Measurements from ENCODE around the gene RIPK4. TPM values are rescaled to one million over a fixed set of nuclear protein-coding genes. Genes with fewer than 3 reads are reported as not detected.

Gene RIPK4
- polyA plus RNA-seq, 1 donor (not counting 4 experiments of a cell fraction or from before 2014, with no cell fraction given), result 18.4 TPM

DNA sequence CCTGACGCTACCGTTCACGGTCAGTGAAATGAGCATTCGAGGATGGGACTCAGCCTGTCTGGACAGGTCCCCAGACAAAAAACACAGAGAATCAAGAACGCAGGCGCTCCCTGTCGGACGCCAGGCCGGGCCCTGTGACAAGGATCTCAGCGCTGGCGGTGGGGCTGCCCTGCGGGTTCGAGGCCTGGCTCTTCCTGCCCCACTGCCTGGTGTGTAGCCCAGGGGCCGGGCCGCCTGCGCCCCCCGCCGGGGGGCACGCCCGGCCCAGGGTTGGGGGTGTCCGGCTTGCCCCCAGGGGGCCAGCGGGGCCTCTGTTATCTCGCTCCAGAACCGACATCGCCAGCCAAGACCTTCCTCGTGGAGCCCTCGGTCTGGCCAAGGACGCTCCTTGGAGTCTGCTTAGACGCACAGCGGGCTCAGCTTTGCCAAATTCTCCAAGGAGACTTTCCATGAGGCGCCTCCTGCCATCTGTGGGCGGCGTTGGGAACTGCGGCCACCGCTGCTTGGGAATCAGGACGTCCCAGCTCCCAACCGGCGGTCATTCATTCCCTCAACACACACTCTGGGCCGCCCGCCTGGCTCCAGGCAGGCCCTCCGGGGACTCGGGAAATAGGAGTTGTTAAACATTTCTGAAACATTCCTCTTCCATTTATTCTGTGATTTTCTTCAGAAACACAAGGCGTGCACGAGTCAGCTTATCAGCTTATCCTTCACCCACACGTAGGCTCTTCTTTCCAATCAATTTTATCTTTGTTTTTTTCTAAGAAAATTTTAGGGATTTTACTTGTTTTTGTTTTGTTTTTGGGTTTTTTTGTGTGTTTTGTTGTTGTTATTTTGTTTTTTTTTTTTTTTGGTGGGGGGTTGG lies 11.3 kb upstream of the RIPK4 start:
- FAIRE-seq (peak; percentile 59), DNase-seq (ENCODE audit: low read depth, low spot score) (no peak)
- Histone ChIP-seq H3K36me3 (ENCODE audit: control insufficient read depth in 2 of 2, extremely low read depth in 1 of 2, insufficient read depth in 2 of 2, low read length in 2 of 2) (no peaks in the 10 kb centered on the region), H3K27ac (ENCODE audit: control insufficient read depth, insufficient read depth, low read length) (peak overlapping the region; percentile 72), H2AFZ (ENCODE audit: control insufficient read depth, low read length) (peak overlapping the region; percentile 16), H3K27me3 (ENCODE audit: control insufficient read depth, extremely low read depth, insufficient read depth, low read length) (no peaks in the 10 kb centered on the region), H3K9me3 (ENCODE audit: control insufficient read depth, low read depth, low read length) (no peaks in the 10 kb centered on the region), H3K4me3 (ENCODE audit: control insufficient read depth in 2 of 3, extremely low read depth in 1 of 3, insufficient read depth in 2 of 3, low read depth in 1 of 3, low read length in 3 of 3) (no peak overlapping the region), H3K79me2 (ENCODE audit: control insufficient read depth, insufficient read depth, low read length) (no peaks in the 10 kb centered on the region), H3K9ac (ENCODE audit: control insufficient read depth, extremely low read depth, insufficient read depth, low read length) (peak overlapping the region; percentile 55), H3K4me1 (ENCODE audit: control insufficient read depth, extremely low read depth, insufficient read depth, low read length) (peaks cover 23% of the 10 kb centered on the region), H4K20me1 (ENCODE audit: control insufficient read depth, extremely low read depth, insufficient read depth, low read length) (no peaks in the 10 kb centered on the region), H3K9me1 (ENCODE audit: control insufficient read depth, extremely low read depth, insufficient read depth, low read length) (no peaks in the 10 kb centered on the region), H3K4me2 (ENCODE audit: control insufficient read depth, extremely low read depth, insufficient read depth, low read depth, low read length) (peak overlapping the region; percentile 39)
- TF ChIP-seq EZH2 (IDR thresholded peaks at IDR 0.05; ENCODE audit: low read length), result no peak
- TF ChIP-seq, protein P1, sequence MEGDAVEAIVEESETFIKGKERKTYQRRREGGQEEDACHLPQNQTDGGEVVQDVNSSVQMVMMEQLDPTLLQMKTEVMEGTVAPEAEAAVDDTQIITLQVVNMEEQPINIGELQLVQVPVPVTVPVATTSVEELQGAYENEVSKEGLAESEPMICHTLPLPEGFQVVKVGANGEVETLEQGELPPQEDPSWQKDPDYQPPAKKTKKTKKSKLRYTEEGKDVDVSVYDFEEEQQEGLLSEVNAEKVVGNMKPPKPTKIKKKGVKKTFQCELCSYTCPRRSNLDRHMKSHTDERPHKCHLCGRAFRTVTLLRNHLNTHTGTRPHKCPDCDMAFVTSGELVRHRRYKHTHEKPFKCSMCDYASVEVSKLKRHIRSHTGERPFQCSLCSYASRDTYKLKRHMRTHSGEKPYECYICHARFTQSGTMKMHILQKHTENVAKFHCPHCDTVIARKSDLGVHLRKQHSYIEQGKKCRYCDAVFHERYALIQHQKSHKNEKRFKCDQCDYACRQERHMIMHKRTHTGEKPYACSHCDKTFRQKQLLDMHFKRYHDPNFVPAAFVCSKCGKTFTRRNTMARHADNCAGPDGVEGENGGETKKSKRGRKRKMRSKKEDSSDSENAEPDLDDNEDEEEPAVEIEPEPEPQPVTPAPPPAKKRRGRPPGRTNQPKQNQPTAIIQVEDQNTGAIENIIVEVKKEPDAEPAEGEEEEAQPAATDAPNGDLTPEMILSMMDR (optimal IDR thresholded peaks at IDR 0.05 in 1 of 3, IDR thresholded peaks at IDR 0.05 in 1 of 3, conservative IDR thresholded peaks at IDR 0.05 in 1 of 3; ENCODE audit: extremely low read depth in 1 of 3, insufficient read depth in 2 of 3, low read length in 3 of 3), result peak; percentile 89 to 94 (median 90)
- dilution Hi-C loops (cut with MboI; ENCODE audit: extremely low pct_ligation_motif_present, low sequenced_read_pairs), result no loop called here

DNA sequence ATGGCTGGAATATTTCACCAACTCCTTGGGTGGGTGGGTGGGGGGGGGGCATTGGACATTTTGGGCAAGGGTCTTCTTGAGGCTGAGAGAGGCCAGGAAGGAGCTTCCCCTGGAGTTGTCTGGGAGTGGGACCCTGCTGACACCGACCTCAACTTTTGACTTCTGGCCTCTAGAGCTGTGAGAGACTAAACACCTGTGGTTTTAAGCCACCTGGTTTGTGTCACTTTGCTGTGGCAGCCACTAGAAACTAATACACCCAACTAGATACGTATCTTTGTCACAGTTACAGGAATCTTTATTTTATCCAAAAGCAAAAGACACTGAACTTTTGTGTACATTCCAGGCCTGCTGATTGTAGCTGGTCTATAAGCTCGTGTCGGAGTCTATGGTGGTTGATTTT lies 9.9 kb upstream of the RIPK4 start:
- dilution Hi-C loops (cut with MboI; ENCODE audit: extremely low pct_ligation_motif_present, low sequenced_read_pairs), result no loop called here
- H3K9me1 ChIP-seq (ENCODE audit: control insufficient read depth, extremely low read depth, insufficient read depth, low read length), result no peaks in the 10 kb centered on the region
- H4K20me1 ChIP-seq (ENCODE audit: control insufficient read depth, extremely low read depth, insufficient read depth, low read length), result no peaks in the 10 kb centered on the region
- peaks cover 14% of the 10 kb centered on the region for H3K4me1 ChIP-seq (ENCODE audit: control insufficient read depth, extremely low read depth, insufficient read depth, low read length)
- no peaks in the 10 kb centered on the region for H3K27me3 ChIP-seq (ENCODE audit: control insufficient read depth, extremely low read depth, insufficient read depth, low read length)
- FAIRE-seq (no peak), DNase-seq (ENCODE audit: low read depth, low spot score) (no peak)
- H3K79me2 ChIP-seq (ENCODE audit: control insufficient read depth, insufficient read depth, low read length), result no peaks in the 10 kb centered on the region
- H2AFZ ChIP-seq (ENCODE audit: control insufficient read depth, low read length), result no peak overlapping the region
- H3K36me3 ChIP-seq (ENCODE audit: control insufficient read depth in 2 of 2, extremely low read depth in 1 of 2, insufficient read depth in 2 of 2, low read length in 2 of 2), result no peaks in the 10 kb centered on the region
- TF ChIP-seq EZH2 (IDR thresholded peaks at IDR 0.05; ENCODE audit: low read length), result no peak
- TF ChIP-seq, protein P1 (optimal IDR thresholded peaks at IDR 0.05 in 1 of 3, IDR thresholded peaks at IDR 0.05 in 1 of 3, conservative IDR thresholded peaks at IDR 0.05 in 1 of 3; ENCODE audit: extremely low read depth in 1 of 3, insufficient read depth in 2 of 3, low read length in 3 of 3), result no peak
- no peak overlapping the region for H3K4me2 ChIP-seq (ENCODE audit: control insufficient read depth, extremely low read depth, insufficient read depth, low read depth, low read length)
- H3K4me3 ChIP-seq (ENCODE audit: control insufficient read depth in 2 of 3, extremely low read depth in 1 of 3, insufficient read depth in 2 of 3, low read depth in 1 of 3, low read length in 3 of 3), result no peak overlapping the region
- H3K9me3 ChIP-seq (ENCODE audit: control insufficient read depth, low read depth, low read length), result no peaks in the 10 kb centered on the region
- H3K9ac ChIP-seq (ENCODE audit: control insufficient read depth, extremely low read depth, insufficient read depth, low read length), result no peak overlapping the region
- H3K27ac ChIP-seq (ENCODE audit: control insufficient read depth, insufficient read depth, low read length), result no peak overlapping the region
